ENCODE results near the gene CDKN1C. TPM values are rescaled to one million over a fixed set of nuclear protein-coding genes. Genes with fewer than 3 reads are reported as not detected.

The CDKN1C gene
- total RNA-seq, 1 donor from 2014 or later = 9.5 TPM

GRCh38 chr11:2881981-2882375, 3.6 kb downstream of the CDKN1C start:
- no peak overlapping the region for H3K4me3 ChIP-seq (ENCODE audit: low read depth, low read length)
- no peaks in the 10 kb centered on the region for H3K36me3 ChIP-seq (ENCODE audit: control insufficient read depth, insufficient read depth, low read length)
- TF ChIP-seq, protein P1, sequence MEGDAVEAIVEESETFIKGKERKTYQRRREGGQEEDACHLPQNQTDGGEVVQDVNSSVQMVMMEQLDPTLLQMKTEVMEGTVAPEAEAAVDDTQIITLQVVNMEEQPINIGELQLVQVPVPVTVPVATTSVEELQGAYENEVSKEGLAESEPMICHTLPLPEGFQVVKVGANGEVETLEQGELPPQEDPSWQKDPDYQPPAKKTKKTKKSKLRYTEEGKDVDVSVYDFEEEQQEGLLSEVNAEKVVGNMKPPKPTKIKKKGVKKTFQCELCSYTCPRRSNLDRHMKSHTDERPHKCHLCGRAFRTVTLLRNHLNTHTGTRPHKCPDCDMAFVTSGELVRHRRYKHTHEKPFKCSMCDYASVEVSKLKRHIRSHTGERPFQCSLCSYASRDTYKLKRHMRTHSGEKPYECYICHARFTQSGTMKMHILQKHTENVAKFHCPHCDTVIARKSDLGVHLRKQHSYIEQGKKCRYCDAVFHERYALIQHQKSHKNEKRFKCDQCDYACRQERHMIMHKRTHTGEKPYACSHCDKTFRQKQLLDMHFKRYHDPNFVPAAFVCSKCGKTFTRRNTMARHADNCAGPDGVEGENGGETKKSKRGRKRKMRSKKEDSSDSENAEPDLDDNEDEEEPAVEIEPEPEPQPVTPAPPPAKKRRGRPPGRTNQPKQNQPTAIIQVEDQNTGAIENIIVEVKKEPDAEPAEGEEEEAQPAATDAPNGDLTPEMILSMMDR (IDR thresholded peaks at IDR 0.05; ENCODE audit: insufficient read depth, low read length, severe bottlenecking) = no peak
- no peak for FAIRE-seq
- H3K27me3 ChIP-seq (ENCODE audit: control insufficient read depth, insufficient read depth, low read length) = peaks cover 2% of the 10 kb centered on the region
- no peak for DNase-seq (ENCODE audit: low read depth)

DNA sequence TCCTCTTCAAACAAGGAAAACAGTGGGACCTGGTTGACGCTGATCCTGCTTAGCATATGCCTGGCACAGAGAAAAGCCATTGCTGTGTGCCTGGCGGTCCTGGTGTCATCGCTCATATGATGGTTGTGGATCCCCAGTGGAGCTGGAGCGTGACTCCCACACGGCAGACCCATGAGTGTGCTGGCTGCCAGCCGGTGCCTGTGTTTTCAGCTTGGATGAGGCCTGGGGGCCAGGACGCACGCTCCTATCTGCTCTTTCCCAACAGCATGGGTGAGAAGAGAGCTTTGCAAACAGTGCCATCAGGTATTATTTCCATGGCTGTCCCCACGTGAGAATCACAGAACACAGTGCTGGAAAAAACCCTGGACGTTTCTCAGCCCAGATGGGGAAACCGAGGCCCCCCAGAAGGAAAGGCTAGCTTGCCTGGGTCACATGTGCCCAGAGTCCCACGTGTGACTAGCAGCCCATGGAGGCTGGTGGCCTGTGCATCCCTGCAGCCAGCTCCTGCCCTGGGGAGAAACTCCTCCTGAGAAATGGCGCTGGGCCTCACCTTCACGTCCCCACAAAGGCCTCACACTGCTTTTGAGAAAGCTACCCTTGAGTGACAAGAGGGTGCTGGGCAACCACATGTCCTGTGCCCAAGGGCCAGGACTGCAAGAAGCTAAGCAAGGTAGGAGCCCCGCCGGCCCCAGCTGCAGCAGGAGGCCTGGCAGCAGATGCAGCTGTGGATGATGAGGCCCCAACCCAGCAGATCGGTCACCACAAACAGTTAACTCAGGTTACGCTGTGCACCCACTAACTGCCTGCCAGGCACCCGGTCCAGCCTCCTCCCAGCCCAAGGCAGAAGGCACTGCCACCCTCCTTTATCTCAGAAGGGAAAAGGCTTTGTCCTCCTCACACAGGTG, 4.2 kb downstream of the CDKN1C start:
- FAIRE-seq (no peak), DNase-seq (ENCODE audit: low read depth) (no peak)
- TF ChIP-seq, protein P1 (IDR thresholded peaks at IDR 0.05; ENCODE audit: insufficient read depth, low read length, severe bottlenecking) = no peak
- Histone ChIP-seq H3K27me3 (ENCODE audit: control insufficient read depth, insufficient read depth, low read length) (peaks cover 2% of the 10 kb centered on the region), H3K4me3 (ENCODE audit: low read depth, low read length) (no peak overlapping the region), H3K36me3 (ENCODE audit: control insufficient read depth, insufficient read depth, low read length) (no peaks in the 10 kb centered on the region)

- peaks cover 2% of the 10 kb centered on the region for H3K27me3 ChIP-seq (ENCODE audit: control insufficient read depth, insufficient read depth, low read length)
These were observed 4.9 kb downstream of the CDKN1C start for GRCh38 chr11:2880646-2881045.

DNA sequence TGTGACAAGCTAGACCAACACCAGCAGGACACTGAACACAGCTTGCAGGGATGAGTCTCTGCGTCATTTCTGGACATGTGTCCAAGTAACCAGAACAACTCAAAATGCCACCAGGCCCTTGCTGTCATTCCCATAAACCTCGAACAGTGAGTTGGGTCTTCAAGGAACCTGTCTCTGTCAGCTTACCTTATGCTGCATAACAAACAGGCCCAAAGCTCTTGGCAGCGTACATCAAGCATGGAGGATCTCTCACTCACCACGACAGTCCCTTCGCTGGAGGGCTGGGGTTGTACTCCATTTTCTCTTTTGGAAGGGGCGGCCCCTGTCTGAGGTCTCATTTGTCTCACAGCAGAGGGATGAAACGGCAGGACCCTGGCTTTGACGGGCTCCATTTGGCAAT, 6.8 kb downstream of the CDKN1C start:
- FAIRE-seq (no peak), DNase-seq (ENCODE audit: low read depth) (no peak)
- TF ChIP-seq, protein P1 (IDR thresholded peaks at IDR 0.05; ENCODE audit: insufficient read depth, low read length, severe bottlenecking) = no peak
- Histone ChIP-seq H3K4me3 (ENCODE audit: low read depth, low read length) (no peak overlapping the region), H3K36me3 (ENCODE audit: control insufficient read depth, insufficient read depth, low read length) (no peaks in the 10 kb centered on the region), H3K27me3 (ENCODE audit: control insufficient read depth, insufficient read depth, low read length) (peaks cover 2% of the 10 kb centered on the region)

More at GRCh38 chr11:2880646-2881045, 4.9 kb downstream of the CDKN1C start:
- FAIRE-seq = no peak
- DNase-seq (ENCODE audit: low read depth) = no peak
- no peak overlapping the region for H3K4me3 ChIP-seq (ENCODE audit: low read depth, low read length)
- no peaks in the 10 kb centered on the region for H3K36me3 ChIP-seq (ENCODE audit: control insufficient read depth, insufficient read depth, low read length)
- TF ChIP-seq, protein P1 (IDR thresholded peaks at IDR 0.05; ENCODE audit: insufficient read depth, low read length, severe bottlenecking) = no peak

- H3K4me3 ChIP-seq (ENCODE audit: low read depth, low read length) = no peak overlapping the region
- TF ChIP-seq, protein P1 (IDR thresholded peaks at IDR 0.05; ENCODE audit: insufficient read depth, low read length, severe bottlenecking) = no peak
- DNase-seq (ENCODE audit: low read depth) = no peak
- no peak for FAIRE-seq
- H3K27me3 ChIP-seq (ENCODE audit: control insufficient read depth, insufficient read depth, low read length) = peaks cover 2% of the 10 kb centered on the region
- no peaks in the 10 kb centered on the region for H3K36me3 ChIP-seq (ENCODE audit: control insufficient read depth, insufficient read depth, low read length)
These were observed 8.1 kb downstream of the CDKN1C start for GRCh38 chr11:2877474-2877873.

Measured in bronchial epithelial cell (primary cell).